Left ventricle myocardium superior (tissue), 1 donor: ENCODE measurements around the gene IL17RA. TPM values are rescaled to one million over a fixed set of nuclear protein-coding genes. Genes with fewer than 3 reads are reported as not detected.
A peak's percentile ranks its signal among the peaks of the same experiment; 100 is the strongest.
"Not testable (repeated sequence)": the region's sequence is repeated elsewhere in the genome, so short reads cannot be mapped to it uniquely, and the experiment has no call there.

Experiments used
- ATAC-seq: fragments of 200-7000 bp; cut with Tn5 transposase; one replicate; pipeline ENCODE4 v1.9.1; 2020; ENCODE audit warnings: mild to moderate bottlenecking, moderate library complexity
- DNase-seq: peaks from one replicate; pipeline ENCODE4 v3.0.0-alpha.2; 2020
- intact Hi-C: fragments of 100-400 bp; cut with micrococcal nuclease; formaldehyde crosslinking; loops from one replicate; pipeline ENCODE4 v1.11.0; 2022
- long read RNA-seq: library from polyadenylated mRNA; unstranded; transcript quantifications from one replicate; pipeline ENCODE4 v2.0.0, GENCODE V29; 2021
- total RNA-seq: library from RNA; stranded (reverse); fragmentation: NEBNext Ultra II Directional; extraction: Animal tissue kit (Norgen Biotek cat#: 25700); gene quantifications from one replicate; pipeline ENCODE4 v1.2.1, GENCODE V29; 2021
- donor health status: DM: no; HTN: yes; CAD: no; lungs with severe emphysema.

The IL17RA gene
- 10.1 TPM for total RNA-seq
- long read RNA-seq, full-length matches to known transcripts: 2 of 18 reads
- long read RNA-seq, partial matches to known transcripts: 10 of 18 reads
- long read RNA-seq, other reads (novel, unspliced or antisense): 6 of 18 reads

- ATAC-seq: peak; percentile 99
- intact Hi-C loops: no loop called here
- peak; percentile 92 for DNase-seq
Observed at GRCh38 chr22:17084554-17085276, at the start of gene IL17RA. Gene IL17RA, plus strand, starts transcription at chr22:17085000. Its CDS starts 92 bp downstream, at chr22:17085092.

GRCh38 chr22:17035246-17035645 is 49.6 kb upstream of the IL17RA start:
- intact Hi-C loops: no loop called here
- ATAC-seq (no peak), DNase-seq (no peak)

GRCh38 chr22:17035976-17036841 is 48.6 kb upstream of the IL17RA start:
- intact Hi-C loops: not testable (repeated sequence)
- DNase-seq (peak; percentile 49), ATAC-seq (peak; percentile 68)

- peak; percentile 93 for ATAC-seq
- intact Hi-C loops: not testable (repeated sequence)
- peak; percentile 46 for DNase-seq
Observed at GRCh38 chr22:17036842-17037711, 47.7 kb upstream of the IL17RA start.

- intact Hi-C loops: no loop called here
- DNase-seq: no peak
Observed at GRCh38 chr22:17043521-17043920, 41.3 kb upstream of the IL17RA start.

GRCh38 chr22:17046566-17047348 is 38.0 kb upstream of the IL17RA start:
- DNase-seq: no peak
- no peak for ATAC-seq
- intact Hi-C loops: no loop called here

More at GRCh38 chr22:17043521-17043920, 41.3 kb upstream of the IL17RA start:
- no peak for ATAC-seq

- DNase-seq: no peak
- intact Hi-C loops: no loop called here
- no peak for ATAC-seq
Observed at GRCh38 chr22:17047656-17048055, 37.1 kb upstream of the IL17RA start.

- intact Hi-C loops: loop anchor here (10.0 kb wide), 1 partner anchor 131 kb away; no protein-coding TSS in a partner anchor
- DNase-seq: no peak
Observed at GRCh38 chr22:17056058-17056457, 28.7 kb upstream of the IL17RA start.

GRCh38 chr22:17056807-17057206 is 28.0 kb upstream of the IL17RA start:
- ATAC-seq: no peak
- intact Hi-C loops: loop anchor here (10.0 kb wide), 1 partner anchor 132 kb away; no protein-coding TSS in a partner anchor
- no peak for DNase-seq

More at GRCh38 chr22:17056058-17056457, 28.7 kb upstream of the IL17RA start:
- no peak for ATAC-seq

GRCh38 chr22:17057959-17058814 is 26.6 kb upstream of the IL17RA start:
- DNase-seq (no peak), ATAC-seq (peak; percentile 90)
- intact Hi-C loops: loop anchor here (10.0 kb wide), 1 partner anchor 133 kb away; no protein-coding TSS in a partner anchor

GRCh38 chr22:17060126-17060525 is 24.7 kb upstream of the IL17RA start:
- intact Hi-C loops: no loop called here
- DNase-seq (no peak), ATAC-seq (no peak)

- ATAC-seq (peak; percentile 36), DNase-seq (no peak)
- intact Hi-C loops: no loop called here
Observed at GRCh38 chr22:17063411-17064106, 21.2 kb upstream of the IL17RA start.

GRCh38 chr22:17064498-17065100 is 20.2 kb upstream of the IL17RA start:
- peak; percentile 30 for ATAC-seq
- intact Hi-C loops: no loop called here
- no peak for DNase-seq

GRCh38 chr22:17065433-17065832 is 19.4 kb upstream of the IL17RA start:
- ATAC-seq (peak; percentile 52), DNase-seq (no peak)
- intact Hi-C loops: no loop called here

- ATAC-seq (no peak), DNase-seq (no peak)
- intact Hi-C loops: loop anchor here (5.0 kb wide), 1 partner anchor 429 kb away; no protein-coding TSS in a partner anchor
Observed at GRCh38 chr22:17072877-17073276, 11.9 kb upstream of the IL17RA start.

- no peak for DNase-seq
- intact Hi-C loops: loop anchor here (5.0 kb wide), 1 partner anchor 428 kb away; no protein-coding TSS in a partner anchor
- ATAC-seq: no peak
Observed at GRCh38 chr22:17074648-17075002, 10.2 kb upstream of the IL17RA start.
